Measurements from ENCODE around the gene SLC17A1.

The SLC17A1 gene

DNA sequence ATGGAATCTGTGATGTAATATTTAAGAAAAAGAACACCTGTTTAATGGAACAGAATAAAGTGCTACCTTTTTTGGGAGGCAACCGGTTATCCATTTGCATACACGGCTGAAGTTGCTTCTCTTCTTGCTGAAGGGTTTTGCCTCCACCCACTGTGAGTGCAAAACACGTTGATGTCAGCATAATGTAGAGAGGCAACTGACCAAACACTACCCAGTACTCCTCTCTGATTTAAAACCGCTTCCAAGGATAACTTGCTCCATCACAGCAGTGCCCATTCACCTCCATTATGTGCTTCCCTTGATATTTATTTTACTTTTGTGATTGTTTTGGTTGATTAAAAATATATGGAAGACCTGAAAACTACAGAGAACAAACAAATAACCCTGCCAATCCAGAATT is 1.4 kb downstream of the SLC17A1 start:
- no peak for DNase-seq

DNA sequence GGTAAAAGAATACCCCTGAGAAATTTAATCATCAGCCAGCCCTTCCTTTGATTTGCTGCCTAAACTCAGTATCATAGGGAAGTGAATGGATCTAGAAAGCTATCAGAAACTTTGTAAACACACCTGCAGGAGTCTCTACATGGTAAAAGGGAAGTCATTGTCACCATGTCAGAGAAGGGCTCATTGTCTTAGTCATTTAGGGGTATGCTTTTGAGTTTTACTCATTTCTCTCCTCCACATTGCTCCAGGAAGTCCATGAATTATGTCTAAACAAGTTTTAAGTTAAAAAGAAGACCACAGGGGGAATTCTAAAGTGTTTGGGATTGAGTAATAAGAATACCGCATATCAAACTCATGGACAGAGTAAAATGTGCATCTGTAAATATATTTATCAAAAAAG is 2.5 kb downstream of the SLC17A1 start:
- DNase-seq, result no peak

DNA sequence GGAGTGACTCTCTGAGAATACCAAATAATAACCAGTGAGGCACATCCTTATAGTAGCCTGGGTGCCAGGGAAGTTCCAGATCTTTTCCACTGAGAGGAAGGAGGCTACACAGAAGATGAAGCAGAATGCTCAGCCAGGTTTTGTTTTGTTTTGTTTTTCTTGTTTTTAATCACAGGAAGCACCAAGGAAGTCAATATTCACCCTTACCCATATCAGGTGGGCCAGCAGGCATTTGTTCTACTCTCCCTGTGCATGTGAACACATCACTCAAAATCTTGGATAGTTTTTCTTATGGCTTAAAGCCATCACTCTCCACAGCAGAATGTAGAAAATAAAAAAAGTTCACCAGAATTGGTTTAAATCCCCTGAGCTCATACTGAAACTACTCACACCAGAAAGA is 10.5 kb downstream of the SLC17A1 start:
- no peak for DNase-seq

DNA sequence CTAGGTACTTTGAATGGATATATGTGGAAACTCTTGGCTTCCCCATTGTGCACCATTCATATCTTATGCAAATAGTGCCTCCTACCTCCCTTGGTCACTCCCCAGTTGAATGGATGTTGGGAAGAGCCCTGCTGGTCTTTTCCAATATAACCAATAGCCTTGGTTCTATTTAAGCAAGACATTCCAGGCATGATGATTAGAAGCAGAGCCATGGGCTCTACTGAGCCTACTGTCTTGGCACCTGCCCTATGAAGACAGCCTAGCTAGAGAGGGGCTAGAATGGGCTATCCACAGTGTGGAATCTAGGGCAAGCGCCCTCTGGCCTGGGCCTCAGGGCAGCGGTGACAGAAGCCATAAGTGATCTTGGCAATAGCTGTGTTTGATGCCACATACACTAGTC is 15.6 kb downstream of the SLC17A1 start:
- DNase-seq, result no peak

DNA sequence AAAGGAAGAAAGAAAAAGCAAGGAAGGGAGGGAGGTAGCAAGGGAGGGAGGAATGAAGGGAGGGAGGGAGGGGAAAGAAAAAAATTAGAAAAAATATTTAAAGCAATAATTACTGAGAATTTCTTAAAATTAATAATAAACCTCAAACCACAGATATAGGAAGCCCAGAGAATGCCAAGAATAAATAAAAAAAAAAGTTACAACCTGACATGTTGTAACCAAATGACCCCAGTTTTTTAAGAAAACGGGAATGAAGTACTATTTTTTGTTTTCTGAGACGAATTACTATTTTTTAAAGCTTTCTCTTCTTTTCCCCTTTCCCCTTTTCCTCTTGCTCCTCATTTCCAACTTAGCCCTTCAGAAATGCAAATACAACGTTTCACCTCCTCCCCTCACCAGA is 16.7 kb downstream of the SLC17A1 start:
- no peak for DNase-seq

DNA sequence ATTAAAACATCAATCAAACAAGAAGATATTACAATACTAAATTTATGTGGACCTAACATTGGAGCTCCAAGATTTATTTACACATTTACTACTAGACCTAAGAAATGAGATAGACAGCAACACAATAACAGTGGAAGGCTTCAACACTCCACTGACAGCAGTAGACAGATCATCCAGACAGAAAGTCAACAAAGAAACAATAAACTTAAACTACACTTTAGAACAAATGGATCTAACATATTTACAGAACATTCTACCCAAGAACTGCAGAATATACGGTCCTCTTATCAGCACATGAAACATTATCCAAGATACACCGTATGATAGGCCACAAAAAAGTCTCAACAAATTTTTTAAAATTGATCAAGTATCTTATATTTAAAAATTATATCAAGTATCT is 27.0 kb downstream of the SLC17A1 start:
- no peak for DNase-seq

DNA sequence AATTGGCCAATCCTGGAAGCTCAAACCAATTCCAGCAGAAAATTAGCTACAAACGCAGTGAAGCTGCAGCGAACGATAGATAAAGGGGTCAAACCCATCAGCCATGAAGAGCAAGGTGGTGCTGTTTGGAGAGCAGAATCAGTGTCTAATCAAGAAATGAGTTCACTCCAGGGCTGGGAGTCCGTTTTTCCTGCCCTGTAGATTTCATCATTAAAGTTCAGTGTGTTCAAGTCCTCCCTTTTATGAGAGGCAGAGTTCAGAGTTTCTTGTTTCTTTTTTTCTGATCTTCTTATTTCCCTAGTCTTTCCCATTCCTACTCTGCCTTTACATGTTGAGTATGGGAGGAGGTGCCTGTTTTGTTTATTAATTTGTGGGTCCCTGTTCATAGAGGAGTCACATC is 30.4 kb downstream of the SLC17A1 start:
- DNase-seq, result no peak

DNA sequence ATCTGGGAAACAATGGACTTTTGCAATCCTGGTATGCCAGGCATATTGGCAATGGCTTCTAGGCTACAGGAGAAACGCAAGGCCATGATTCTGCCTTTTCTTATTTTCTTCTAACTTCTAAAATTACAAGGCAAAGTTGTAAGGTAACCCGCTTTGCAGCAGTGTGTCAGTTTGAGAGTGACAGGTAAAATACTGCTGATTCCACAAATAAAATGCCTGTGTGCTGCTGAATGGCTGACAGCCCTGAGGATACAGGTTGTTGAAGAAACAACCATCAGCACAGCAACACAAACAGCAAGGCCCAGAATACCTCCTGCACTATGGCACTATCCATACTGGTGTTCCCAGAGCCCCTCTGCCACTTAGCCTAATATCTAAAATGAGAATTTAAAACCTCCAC is 37.1 kb downstream of the SLC17A1 start:
- no peak for DNase-seq

DNA sequence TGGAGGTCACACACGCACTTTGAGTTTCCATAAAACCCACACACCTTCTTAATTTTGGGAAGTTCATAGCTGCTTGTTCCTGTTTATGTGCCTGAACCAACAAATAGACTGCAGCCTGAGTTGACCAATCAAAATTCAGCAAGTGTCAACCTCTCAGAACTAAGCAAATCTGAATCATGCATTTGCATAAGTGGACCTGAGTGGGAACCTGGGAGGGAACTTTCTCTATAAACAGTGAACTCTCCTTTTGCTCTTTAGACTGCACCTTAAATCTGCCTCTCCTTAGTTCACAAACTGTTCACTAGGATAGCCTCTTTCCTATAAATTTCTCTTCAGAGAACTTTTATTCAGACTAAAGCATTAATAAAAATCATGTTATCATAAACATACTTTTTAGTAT is 37.9 kb downstream of the SLC17A1 start:
- DNase-seq, result no peak

DNA sequence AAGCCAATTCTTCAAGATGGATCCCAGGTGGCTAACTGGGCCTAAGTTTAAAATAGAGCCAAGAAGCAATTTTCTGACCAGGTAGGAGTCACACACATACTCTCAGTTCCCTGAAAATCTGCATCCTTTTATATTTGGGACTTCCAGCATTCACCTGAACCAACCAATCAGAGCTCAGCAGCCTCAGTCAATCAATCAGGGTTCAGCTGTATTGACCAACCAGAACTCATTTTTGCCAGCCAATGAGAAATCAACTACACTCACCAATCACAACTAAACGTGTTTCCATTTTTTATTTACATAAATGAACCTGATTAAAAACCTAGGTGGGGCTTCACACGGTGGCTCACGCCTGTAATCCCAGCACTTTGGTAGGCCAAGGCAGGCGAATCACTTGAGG is 39.8 kb downstream of the SLC17A1 start:
- no peak for DNase-seq

DNA sequence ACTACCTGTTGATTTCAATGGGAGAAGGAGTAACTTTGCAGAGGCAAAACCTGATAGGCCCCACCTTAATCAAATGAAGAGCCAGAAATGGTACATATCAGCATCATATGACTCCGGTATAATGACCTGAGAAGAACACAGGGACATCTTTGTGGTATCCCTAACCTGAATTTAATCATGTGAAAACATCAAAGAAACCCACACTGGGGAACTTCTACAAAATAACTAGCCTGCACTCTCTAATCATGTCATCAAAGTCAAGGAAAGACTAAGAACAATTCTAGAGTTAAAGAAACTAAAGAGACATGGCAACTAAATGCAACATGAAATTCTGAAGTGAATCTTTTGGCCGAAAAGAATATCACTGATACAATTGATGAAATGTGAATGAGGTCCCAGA is 42.4 kb downstream of the SLC17A1 start:
- no peak for DNase-seq

DNA sequence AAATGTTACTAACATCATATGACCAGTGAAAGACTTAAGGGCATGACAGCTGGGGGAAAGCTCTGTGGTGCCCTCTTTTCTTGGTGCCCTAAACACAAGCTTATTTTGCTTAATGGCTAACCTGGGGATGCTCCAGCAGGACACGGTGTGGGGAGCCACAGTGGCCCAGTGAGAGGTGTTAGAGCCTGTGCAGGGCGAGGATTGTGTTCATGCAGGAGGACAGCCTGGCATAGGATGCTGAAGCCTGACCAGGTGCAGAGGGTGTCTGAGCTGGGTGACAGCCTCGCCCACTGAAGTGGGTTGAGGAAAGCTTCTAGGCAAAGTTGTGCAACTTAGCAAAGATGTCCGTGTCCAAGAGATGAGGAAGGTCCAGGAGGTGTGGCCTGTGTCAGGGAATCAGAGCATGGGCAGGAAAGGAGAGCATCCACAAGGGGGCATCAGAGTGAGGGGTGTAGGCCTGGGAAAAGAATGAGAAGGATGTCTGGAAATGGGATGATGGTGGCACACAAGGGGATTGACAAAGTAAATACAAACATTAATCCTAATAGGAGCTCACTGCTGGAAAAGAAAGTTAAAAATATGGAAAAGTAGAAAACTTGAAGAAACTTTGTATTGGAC is 43.4 kb downstream of the SLC17A1 start:
- DNase-seq, result no peak

DNA sequence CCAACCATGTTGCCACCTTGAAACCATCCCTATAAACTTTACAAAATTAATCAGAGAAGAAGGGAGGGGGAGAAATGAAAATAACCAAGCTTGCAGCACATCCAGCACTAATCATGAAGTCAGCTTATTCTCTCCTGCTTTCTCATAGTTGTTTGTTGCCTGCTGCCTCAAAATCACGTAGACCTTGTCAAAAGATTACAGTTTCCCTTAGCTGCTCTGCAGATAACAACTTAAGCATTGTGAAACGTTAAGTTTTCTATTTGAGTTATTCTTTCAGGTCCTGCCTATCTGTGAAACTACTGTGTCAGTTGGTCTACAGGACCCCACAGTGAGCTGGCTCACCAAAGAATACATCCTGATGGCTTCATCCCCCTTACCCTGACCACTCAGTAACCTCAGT is 44.4 kb downstream of the SLC17A1 start:
- no peak for DNase-seq

DNA sequence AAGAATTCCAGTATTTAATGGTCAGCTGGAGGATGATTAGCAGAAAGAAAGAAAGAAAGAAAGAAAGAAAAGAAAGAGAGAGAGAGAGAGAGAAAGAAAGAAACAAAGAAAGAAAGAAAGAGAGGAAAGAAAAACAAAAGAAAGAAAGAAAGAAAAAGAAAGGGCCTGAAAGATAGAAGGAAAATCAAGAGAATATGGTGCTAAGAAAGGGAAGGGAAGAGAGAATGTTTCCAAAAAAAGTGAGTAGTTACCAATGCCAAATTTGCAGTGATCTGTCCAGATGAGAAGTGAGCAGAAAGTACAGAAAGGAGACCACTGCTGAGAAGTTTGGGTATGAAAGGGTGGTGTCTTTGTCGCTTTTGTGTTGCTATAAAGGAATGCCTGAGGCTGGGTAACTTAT is 50.7 kb downstream of the SLC17A1 start:
- DNase-seq, result no peak

DNA sequence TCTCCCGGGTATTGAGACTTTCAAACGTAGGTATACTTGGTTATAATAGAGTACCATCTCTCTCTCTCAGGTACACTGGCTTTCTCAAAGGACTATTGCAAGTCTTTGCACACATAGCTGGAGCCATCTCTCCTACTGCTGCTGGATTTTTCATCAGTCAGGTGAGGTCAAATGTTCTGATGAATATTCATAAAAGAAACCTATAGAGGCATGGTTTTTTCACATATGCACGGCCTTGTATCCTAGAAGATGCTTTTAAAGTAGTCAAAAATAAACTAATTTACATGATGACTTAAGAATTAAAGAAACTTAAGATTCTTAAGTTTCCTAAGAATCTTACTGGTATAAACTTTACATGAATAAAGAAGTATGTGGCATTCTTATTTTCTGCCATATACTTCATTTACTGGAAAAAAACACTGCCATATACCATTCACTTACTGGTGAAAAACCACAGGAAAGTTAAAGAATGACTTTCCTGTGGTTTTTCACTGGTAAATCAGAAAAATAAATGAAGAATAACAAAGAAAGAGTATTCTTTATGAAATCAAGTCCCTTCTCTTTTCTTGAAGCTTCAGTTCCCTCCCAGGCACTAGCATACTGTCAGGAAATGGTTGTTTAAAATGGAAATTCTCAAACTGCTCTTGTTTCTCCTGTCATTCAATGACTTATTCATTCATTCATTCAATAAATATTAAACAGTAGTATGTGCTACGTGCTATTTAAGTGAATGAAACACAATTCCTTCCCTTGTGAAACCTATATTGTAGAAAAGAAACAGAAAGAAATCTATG is 53.8 kb downstream of the SLC17A1 start:
- DNase-seq, result no peak

DNA sequence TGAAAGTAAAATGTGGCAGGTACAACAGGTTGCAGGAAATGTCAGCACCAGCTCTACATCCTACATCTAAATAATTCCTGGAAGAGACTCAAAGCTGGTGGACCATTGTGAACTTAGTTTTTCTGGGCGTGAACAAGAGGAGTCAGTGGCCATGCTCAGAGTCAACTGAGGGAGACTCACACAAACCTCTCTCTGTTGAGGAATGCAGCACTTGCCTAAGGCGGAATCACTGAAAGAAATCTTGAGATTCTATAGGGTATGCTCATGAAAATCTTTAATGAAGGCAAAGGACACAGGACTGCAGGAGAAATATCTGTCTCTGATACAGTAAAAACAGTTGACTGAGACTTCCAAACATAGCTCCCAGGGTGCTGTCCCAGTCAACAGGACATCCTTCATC is 54.8 kb downstream of the SLC17A1 start:
- DNase-seq, result no peak

DNA sequence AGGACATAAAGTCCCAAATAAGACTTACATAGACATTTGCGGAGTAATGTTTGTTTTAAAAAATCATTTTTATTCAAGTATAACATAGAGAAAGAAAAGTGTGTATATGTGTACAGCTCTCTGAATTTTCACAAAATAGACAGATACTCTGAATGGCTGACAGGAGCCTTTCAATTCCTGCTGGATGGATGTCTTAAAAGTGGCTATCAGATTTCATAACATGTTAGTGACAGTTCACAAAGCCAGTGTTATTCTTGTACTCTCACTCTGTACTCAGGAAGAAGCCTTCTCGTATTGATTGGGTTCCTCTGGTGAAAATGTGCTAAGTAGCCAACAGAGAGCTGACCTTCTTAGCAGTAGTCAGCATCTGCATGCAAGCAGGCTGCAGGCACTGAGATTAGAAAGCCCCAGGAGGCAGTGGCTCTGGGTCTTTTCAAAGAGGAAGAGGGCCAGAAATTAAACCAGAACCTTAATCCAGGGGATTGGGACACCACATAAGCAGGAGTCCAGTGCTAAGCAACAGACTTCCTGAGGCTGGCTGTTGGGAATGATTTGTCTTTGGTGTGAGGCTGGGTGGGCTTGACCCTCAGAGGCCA is 57.6 kb downstream of the SLC17A1 start:
- DNase-seq, result no peak

DNA sequence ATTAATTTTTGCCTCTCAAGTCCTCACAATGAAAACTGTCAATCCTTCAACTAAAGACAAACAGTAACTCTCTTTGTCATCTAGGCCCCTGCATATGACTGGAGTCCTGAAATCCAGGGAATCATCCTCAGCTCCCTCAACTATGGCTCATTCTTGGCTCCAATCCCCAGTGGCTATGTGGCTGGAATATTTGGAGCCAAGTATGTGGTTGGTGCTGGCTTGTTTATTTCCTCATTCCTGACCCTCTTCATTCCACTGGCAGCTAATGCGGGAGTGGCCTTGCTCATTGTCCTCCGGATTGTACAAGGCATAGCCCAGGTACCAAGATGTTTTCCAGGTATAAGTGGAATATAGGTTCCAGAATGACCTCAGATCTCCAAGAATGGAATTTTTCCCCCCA is 61.9 kb downstream of the SLC17A1 start:
- DNase-seq, result no peak

DNA sequence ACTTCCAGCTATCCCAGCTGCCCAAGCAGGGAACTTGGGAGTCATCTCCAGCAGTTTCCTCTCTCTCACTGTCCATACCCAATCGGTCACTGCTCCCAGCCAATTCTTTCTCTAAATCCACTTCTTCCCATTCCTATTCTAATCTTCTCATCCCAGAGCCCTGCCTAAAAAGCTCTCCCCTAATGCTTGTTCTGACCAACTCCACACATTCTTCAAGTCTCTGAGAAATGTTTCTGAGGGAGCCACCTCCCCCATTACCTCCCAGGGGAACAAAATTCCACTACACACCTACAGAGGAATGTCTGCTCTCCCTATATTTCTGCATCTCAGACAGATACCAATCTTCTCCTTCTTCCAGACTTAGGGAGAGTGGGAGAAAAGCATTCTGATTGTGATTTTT is 63.3 kb downstream of the SLC17A1 start:
- no peak for DNase-seq

DNA sequence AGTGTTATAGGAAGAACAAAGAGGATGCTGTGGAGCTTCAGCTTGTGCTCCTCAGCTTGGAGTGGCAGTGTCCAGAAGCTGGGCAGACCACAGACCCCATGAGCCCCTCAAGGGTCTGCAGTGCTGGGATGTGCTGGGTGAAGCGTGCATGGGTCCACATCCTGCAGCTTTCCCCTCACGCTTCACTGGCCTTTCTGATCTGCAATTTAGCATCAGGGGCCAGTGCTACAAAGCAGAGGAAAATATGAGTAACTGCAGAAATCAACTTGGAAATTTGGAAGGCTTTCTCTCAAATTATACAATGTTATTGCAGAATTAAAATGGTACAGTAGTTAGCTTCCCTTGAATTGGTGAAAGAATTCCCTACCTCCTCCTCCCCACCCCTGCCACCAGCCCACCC is 67.2 kb downstream of the SLC17A1 start:
- DNase-seq, result no peak

DNA sequence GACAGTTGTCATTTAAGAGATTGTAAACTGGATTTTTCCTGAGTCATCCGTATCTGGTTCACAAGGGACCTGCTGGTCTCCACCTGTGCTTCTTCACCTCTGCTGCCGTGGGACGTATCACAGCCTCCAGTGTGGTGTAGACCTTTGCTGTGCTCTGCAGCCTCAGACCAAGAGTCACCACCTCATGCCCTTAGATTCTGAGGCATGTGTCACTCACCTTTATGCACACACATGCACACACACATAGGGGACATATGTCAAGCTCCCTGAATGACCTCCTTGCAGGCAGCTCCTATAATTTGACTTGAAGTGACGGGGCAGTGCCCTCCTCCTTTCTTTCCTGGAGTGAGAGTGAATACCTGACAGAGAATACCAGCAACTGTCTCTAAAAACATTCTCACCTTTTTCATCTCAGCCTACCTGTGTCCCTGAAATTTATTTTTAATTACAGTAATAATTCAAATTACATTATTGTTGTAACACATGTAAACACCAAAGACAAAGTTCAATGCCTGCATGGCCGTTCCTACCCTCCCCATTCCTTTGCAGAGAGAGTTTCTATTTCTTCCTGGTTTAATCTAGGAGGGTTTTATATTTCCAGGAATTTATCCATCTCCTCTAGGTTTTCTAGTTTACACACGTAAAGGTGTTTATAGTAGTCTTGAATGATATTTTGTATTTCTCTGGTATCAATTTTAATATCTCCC is 73.8 kb downstream of the SLC17A1 start:
- DNase-seq, result no peak

DNA sequence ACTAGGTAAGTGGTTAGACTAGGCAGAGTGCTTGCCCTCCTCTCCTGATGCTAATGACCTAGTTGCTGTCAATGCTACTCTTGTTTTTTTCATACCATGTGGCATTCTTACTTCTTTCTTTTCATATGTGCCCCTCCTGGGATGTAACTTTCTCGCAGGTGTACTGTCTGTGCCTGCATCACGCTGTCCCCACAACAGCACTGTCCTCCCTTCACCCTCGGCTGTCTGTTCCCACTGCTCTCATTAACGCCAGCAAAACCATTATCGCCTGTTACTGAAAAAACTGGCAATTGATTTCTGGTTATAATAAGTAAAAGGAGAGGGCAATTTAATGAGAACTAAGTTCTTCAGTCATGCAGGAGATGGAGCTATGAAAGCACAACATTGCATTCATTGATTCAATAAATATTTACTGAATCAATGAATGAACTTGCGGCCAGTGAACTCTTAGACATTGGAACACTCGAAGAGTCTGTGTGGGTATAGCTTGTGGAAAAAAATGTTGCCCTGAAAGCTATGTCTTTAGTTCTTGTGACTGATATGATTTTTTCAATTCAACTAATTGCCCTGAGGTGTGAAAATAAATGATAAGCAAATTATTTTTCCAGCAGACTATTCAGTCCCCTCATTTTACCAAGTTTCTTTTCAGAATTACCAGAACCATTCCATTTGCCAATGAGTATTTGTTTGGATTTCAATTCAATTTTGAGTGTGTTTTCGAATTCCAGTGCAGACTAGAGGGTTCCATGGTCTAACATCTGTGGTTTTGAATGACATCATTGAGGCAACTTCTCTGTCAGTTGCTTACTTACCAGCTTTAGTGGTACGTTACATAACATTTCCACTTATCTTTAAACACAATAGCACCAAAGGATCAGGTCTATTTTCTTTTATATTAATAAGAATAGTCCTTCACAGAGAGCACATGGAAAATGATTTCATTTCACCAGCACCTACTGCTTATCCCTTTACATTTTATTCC is 75.2 kb downstream of the SLC17A1 start:
- no peak for DNase-seq

DNA sequence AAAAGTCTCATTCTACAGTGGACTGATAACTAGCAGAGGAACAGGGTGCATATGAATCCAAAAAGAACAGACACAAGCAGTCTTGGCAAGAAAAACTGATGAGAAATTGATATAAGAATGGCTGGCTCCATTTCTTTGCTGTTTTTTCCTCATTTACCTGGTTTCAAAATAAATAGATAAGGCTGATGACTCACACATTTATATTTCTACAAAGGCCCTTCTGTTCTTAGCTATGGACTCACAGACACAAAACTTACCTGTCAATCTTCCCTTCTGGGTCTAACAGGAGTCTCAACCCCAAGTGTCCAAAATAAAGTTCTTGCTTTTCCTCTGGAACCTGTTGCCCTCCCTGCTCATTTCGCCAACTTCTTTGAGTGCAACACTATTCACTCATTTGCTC is 76.4 kb downstream of the SLC17A1 start:
- no peak for DNase-seq

All from NCI-H774 (cell line).